Heart right ventricle (tissue), 16 donors: ENCODE data around the gene NR4A3. TPM values are rescaled to one million over a fixed set of nuclear protein-coding genes. Genes with fewer than 3 reads are reported as not detected.

Source experiments
- ATAC-seq, 8 donors: fragments of 200-7000 bp; cut with Tn5 transposase; one replicate each; pipeline ENCODE4 v1.9.1; 2020; ENCODE audit warnings: mild to moderate bottlenecking in 8 of 8, moderate library complexity in 8 of 8, moderate number of reproducible peaks in 1 of 8
- DNase-seq, 2 donors: peaks; one replicate each; pipeline ENCODE4 v3.0.0-alpha.2; 2020
- H3K27ac ChIP-seq, 10 donors: fragments of 200-600 bp; sonication (generic) in 2 of 10; one replicate each; pipeline versions ENCODE4 v1.5.0 to v1.8.0; 2020 to 2022; ENCODE audit warnings: mild to moderate bottlenecking in 3 of 10
- H3K27me3 ChIP-seq, 7 donors: fragments of 200-600 bp; one replicate each; pipeline ENCODE4 v1.8.0; 2021 to 2022; ENCODE audit warnings: mild to moderate bottlenecking in 2 of 7
- H3K36me3 ChIP-seq, 9 donors: fragments of 200-600 bp; sonication (generic) in 1 of 9; one replicate each; pipeline versions ENCODE4 v1.5.0 to v1.8.0; 2020 to 2022; ENCODE audit warnings: mild to moderate bottlenecking in 2 of 9
- H3K4me1 ChIP-seq, 9 donors: fragments of 200-600 bp; sonication (generic) in 1 of 9; one replicate each; pipeline versions ENCODE4 v1.5.0 to v1.8.0; 2020 to 2022; ENCODE audit warnings: mild to moderate bottlenecking in 4 of 9
- H3K4me3 ChIP-seq, 10 donors: fragments of 200-600 bp; sonication (generic) in 2 of 10; one replicate each; pipeline versions ENCODE4 v1.5.0 to v1.8.0; 2020 to 2022; ENCODE audit warnings: mild to moderate bottlenecking in 7 of 10, moderate library complexity in 2 of 10
- H3K9me3 ChIP-seq, 11 donors: fragments of 200-600 bp in 10 of 11; sonication (generic) in 2 of 11; one replicate each; pipeline versions ENCODE4 v1.5.0 to v1.8.0; 2013 to 2022; ENCODE audit warnings: mild to moderate bottlenecking in 2 of 11, control low read depth in 1 of 11, moderate library complexity in 1 of 11
- CTCF ChIP-seq, 9 donors: fragments of 200-600 bp; sonication (generic) in 2 of 9; IDR thresholded peaks; one replicate each; pipeline versions ENCODE4 v1.5.0 to v1.8.0; 2021 to 2022; ENCODE audit warnings: antibody characterized with exemption in 9 of 9, mild to moderate bottlenecking in 5 of 9, moderate library complexity in 1 of 9
- WGBS, 2 donors: extraction: QIAGEN DNeasy Blood & Tissue Kit; methylation state at CpG; one replicate each; pipeline ENCODE4 v1.1.7; 2013; ENCODE audit warnings: inconsistent platforms in 1 of 2; 5-methylcytosine and 5-hydroxymethylcytosine counted together
- intact Hi-C, 10 donors: fragments of 100-400 bp; cut with DNase I; formaldehyde crosslinking; loops; one replicate each; pipeline versions ENCODE4 v1.11.1 to v1.14.2; 2022
- polyA plus RNA-seq, 2 donors: library from polyadenylated mRNA; stranded (reverse); fragments of 200-250 nt; gene quantifications; one replicate each; pipeline ENCODE4 v1.2.3, GENCODE V29; 2013
- total RNA-seq, 10 donors: library from RNA; stranded (reverse); fragmentation: NEBNext Ultra II Directional in 3 of 10; extraction: Animal tissue kit (Norgen Biotek cat#: 25700) in 3 of 10; gene quantifications; one replicate each; pipeline versions ENCODE4 v1.2.1 to v1.2.4, GENCODE V29; 2021 to 2023
- donor health status: Arrhythmogenic right ventricular cardiomyopathy.
- donor health status: ischemic (EF 13 %, LVEDD 7.1; RV severe dilation, severe dysfunction).
- donor health status: healthy with polysubstance abuse.
- donor health status: DM: no; HTN: yes; CAD: no.
- donor health status: DM: no; HTN: no; CAD: no.
- donor health status: ischemic (EF 25% LVEDD 6.9; RV normal size, moderate dysfunction).
- donor health status: ischemic (EF 25% LVEDD 5.7; RV mildly dilated, moderate dysfunction).
- donor health status: healthy.
- donor health status: DM: yes; HTN: yes; CAD: no.
- donor health status: Ischemic cardiomyopathy.
- donor health status: ischemic (EF 35%, LVEDD 5.7; RV mildly dilated, moderate dysfunction).
- donor health status: nonischemic (EF 11% LVEDD 7.7; RV severe dilation, severe dysfunction).
- donor health status: DM: yes; HTN: yes; CAD: no.
- donor health status: PGD.
- donor health status: ischemic (EF 29% LVEDD 5.4; RV normal size, mild dysfunction).
- donor health status: nonischemic (EF 23%, LVEDD 6.1; RV moderate dilation, normal function).

The NR4A3 gene
- total and polyA plus RNA-seq, 12 donors: 2.6 to 148 (median 11.6) TPM

GRCh38 chr9:99835581-99835980 lies 13.9 kb downstream of the NR4A3 start:
- Histone ChIP-seq H3K4me3 (no peak overlapping the region), H3K36me3 (peaks cover 0 to 35% (median 3%) of the 10 kb centered on the region in 9 donors), H3K27me3 (peaks cover 0 to 14% (median 0%) of the 10 kb centered on the region in 7 donors), H3K27ac (no peak overlapping the region), H3K9me3 (no peaks in the 10 kb centered on the region), H3K4me1 (no peaks in the 10 kb centered on the region)
- intact Hi-C loops: no loop called here
- no peak for TF ChIP-seq CTCF (IDR thresholded peaks at IDR 0.05)
- ATAC-seq: no peak
- no peak for DNase-seq

- peak in 1 of 8 donors; percentile 20 for ATAC-seq
- Histone ChIP-seq H3K4me3 (no peak overlapping the region), H3K4me1 (no peaks in the 10 kb centered on the region), H3K36me3 (peaks cover 0 to 12% (median 5%) of the 10 kb centered on the region in 9 donors), H3K9me3 (no peaks in the 10 kb centered on the region), H3K27me3 (no peaks in the 10 kb centered on the region), H3K27ac (no peak overlapping the region)
- DNase-seq: no peak
- 78 to 87% methylated on average over 1 of the region's 1 CpG for WGBS, 2 donors
- intact Hi-C loops: no loop called here
- TF ChIP-seq CTCF (IDR thresholded peaks at IDR 0.05): no peak
Measured at GRCh38 chr9:99840072-99840471, 18.4 kb downstream of the NR4A3 start.

- Histone ChIP-seq H3K27me3 (no peaks in the 10 kb centered on the region), H3K36me3 (peaks cover 0 to 54% (median 6%) of the 10 kb centered on the region in 9 donors), H3K9me3 (no peaks in the 10 kb centered on the region), H3K4me3 (no peak overlapping the region), H3K27ac (no peak overlapping the region), H3K4me1 (no peaks in the 10 kb centered on the region)
- ATAC-seq: no peak
- WGBS, 2 donors: 87% methylated on average over 4 of the region's 4 CpGs
- intact Hi-C loops: no loop called here
- no peak for TF ChIP-seq CTCF (IDR thresholded peaks at IDR 0.05)
- no peak for DNase-seq
Measured at GRCh38 chr9:99845063-99845462, 23.4 kb downstream of the NR4A3 start.

- no peaks in the 10 kb centered on the region for H3K27me3 ChIP-seq
- H3K36me3 ChIP-seq: peaks cover 0 to 61% (median 6%) of the 10 kb centered on the region in 9 donors
- H3K27ac ChIP-seq: no peak overlapping the region
- DNase-seq (no peak), ATAC-seq (no peak)
- no peak for TF ChIP-seq CTCF (IDR thresholded peaks at IDR 0.05)
- 94 to 95% methylated on average over 7 of the region's 7 CpGs for WGBS, 2 donors
- no peak overlapping the region for H3K4me3 ChIP-seq
- H3K9me3 ChIP-seq: no peaks in the 10 kb centered on the region
- intact Hi-C loops: no loop called here
- H3K4me1 ChIP-seq: peaks cover 0 to 5% (median 0%) of the 10 kb centered on the region in 9 donors
Measured at GRCh38 chr9:99848447-99848846, 26.8 kb downstream of the NR4A3 start.
